Fibroblast of skin of right biceps (primary cell): ENCODE results near the gene GABRB1.

Experiments used
- DNase-seq: peaks from one replicate; pipeline ENCODE4 v3.0.0-alpha.2; 2013

GABRB1 gene

GRCh38 chr4:47406408-47406807 is 375.0 kb downstream of the GABRB1 start:
- no peak for DNase-seq

GRCh38 chr4:47410271-47410670 is 378.9 kb downstream of the GABRB1 start:
- DNase-seq = no peak

GRCh38 chr4:47413521-47413920 is 382.2 kb downstream of the GABRB1 start:
- DNase-seq = no peak

GRCh38 chr4:47415719-47416118 is 384.4 kb downstream of the GABRB1 start:
- DNase-seq = no peak

- DNase-seq = no peak
Measured at GRCh38 chr4:47418147-47418546, 386.8 kb downstream of the GABRB1 start.

DNA sequence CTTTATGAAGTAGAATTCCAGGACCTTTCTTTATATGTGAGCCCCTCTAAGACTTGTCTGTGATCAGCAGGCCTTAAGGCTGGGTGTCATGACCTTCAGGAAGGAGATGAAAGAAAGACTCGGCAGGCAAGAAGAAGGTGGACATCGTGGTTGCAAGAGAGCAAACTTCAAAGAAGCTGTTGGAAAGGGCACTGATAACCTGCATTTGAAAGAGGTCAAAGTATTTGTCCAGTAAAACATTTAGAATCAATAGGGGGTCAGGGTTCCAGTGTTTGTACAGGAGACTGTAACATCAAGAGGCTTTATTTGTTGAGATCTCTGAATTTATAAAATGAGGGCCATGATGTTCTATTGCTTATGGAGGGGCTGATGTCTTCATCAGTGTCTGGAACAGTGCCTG is 387.9 kb downstream of the GABRB1 start:
- DNase-seq = no peak

DNA sequence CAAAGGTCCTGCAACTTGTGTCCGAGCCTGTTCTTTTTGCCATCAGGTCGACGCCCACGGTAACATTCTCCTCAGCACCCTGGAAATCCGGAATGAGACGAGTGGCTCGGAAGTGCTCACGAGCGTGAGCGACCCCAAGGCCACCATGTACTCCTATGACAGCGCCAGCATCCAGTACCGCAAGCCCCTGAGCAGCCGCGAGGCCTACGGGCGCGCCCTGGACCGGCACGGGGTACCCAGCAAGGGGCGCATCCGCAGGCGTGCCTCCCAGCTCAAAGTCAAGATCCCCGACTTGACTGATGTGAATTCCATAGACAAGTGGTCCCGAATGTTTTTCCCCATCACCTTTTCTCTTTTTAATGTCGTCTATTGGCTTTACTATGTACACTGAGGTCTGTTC is 394.3 kb downstream of the GABRB1 start:
- DNase-seq = no peak

DNA sequence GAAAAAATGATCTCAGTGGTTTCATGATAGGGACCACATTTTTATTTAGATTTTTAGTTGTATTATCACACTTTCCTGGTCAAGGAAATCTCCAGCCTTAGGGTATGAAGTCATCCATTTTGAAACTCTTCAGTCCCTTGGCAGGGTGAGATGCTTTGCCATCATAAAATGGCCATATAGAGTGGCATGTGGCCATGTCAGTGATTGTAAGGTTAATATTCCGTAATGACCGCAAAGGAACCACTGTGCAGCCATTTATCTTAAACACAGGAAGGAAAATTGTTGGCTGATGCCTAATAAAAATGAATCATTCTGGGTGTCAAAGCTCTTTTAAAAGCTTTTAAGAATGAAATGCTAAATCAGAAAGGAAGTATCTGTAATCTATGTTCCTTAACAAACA is 396.6 kb downstream of the GABRB1 start:
- DNase-seq = no peak

- DNase-seq = no peak
Measured at GRCh38 chr4:47432749-47433148, 401.4 kb downstream of the GABRB1 start.

DNA sequence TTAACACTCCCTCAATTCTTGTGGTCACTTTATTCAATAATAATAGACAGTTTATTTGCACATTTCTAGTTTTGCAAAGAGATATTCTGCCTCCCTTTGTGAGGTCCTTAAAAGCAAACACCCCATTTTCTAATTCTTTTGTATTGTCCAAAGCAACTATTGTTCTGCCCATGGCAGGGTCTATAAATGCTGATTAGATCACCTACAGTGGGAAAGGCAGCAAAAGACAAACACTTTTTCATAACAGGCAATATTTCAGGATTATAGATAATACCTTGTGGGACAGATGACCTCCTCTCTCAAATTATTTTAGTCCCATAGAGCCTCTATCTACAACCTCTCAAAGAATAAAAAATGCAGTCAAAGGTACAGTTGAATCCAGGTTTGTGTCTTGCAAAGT is 403.6 kb downstream of the GABRB1 start:
- DNase-seq = no peak

DNA sequence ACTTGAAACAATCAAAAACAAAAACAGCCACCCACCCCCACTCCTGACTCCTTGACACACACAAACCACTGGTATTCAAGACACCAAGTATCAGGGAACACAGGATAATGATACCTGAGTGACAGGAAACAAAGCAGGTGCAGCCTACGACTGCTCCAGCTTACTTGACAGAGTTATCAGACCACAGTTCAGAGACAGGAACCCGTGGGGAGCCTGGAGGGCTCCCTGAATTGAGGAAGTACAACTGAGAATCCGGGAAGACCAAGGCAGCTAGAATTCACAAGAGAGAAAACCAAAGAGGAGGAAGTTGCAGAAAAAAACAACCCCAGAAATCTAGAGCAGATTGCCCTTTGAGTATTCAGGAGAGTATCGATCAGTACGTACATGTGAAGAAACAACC is 411.6 kb downstream of the GABRB1 start:
- no peak for DNase-seq

DNA sequence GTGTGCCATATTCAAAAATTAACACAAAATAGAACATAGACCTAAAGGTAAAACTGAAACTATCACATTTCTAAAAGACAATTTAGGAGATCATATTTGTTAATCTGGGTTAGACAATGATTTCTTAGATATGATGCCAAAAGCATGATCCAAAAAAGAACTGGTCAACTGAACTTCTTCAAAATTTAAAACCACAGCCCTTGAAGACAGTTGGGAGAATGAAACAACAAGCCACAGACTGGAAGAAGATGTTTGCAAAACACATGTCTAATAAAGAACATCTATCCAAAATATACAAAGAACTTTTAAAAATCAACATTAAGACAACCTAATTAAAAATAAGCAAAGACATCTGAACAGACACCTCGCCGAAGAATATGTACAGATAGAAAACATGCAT is 412.7 kb downstream of the GABRB1 start:
- DNase-seq = no peak

GRCh38 chr4:47451657-47452056 is 420.3 kb downstream of the GABRB1 start:
- peak; percentile 66 for DNase-seq

DNA sequence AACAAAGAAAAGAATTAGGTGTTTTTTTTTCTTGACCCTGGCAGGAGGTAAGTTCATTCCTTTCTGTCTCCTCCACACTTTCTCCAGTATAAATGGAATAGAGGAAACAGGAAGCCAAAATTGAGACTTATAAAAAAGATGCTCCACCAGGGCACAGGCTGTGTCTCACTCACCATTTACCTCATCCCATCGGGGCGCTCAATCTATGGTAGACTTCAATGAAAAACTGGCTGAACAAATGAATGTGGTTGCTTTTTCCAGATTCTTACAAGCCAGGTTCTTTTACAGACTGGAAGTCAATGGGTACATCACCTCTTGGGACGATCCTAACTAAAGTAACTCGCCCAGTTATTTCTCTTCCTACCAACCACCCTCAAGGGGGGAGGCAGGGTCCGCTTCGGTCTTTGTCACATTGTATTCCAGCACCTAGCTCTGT is 431.4 kb downstream of the GABRB1 start:
- no peak for DNase-seq

GRCh38 chr4:47463235-47463956 is 432.0 kb downstream of the GABRB1 start, which contains the start of gene COMMD8:
TSS of gene COMMD8 (minus strand) at chr4:47463702. CDS start at chr4:47463651, 51 bp downstream.
- peak; percentile 95 for DNase-seq

DNA sequence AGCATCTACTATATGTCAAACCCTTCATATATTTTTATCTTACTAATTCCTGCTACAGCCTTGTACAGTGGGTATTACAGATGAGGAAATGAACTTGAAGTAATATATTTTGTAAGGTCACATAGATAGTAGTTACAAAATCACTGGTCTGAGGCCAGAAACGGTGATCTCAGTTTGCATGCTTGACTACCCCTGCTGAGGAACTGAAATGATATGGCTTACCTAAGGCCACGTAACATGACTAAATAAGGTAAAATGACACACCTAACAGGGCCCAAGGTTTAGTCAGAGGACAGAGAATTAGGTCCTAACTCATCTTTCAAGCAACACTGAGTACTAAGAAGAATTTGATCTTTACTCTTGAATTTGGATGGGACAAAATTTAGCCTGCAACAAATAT is 433.6 kb downstream of the GABRB1 start:
- no peak for DNase-seq

GRCh38 chr4:47466056-47466785 is 434.9 kb downstream of the GABRB1 start:
- no peak for DNase-seq

DNA sequence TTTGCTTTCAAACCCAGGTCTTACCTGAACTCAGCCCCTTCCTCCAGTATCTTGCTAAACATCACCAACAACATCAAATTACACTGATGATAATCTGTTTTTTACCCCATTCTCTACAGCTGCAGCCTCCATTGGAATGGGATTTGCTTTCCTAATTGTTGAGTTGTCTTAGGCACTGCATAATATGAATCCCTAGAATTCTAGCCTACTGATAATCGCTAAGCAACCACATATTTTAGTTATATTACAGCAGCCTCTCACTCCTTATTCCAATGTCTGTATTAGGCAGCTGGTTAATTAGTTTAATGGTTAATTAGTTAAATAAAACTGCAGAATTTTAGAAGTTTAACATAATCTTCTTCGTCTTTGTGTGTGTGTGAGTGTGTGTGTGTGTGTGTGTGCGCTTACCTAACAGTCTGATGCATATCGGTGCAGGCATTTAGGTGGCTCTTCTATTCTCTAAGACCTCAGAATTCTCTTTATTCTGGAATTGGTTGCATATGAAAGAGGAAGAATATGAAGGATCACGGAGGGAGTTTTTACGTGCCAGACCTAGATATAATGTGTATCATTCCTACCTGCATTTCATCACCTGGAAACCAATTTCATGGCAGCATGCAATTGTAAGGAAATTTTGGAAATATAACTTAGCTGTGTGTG is 437.5 kb downstream of the GABRB1 start:
- DNase-seq = peak; percentile 38

DNA sequence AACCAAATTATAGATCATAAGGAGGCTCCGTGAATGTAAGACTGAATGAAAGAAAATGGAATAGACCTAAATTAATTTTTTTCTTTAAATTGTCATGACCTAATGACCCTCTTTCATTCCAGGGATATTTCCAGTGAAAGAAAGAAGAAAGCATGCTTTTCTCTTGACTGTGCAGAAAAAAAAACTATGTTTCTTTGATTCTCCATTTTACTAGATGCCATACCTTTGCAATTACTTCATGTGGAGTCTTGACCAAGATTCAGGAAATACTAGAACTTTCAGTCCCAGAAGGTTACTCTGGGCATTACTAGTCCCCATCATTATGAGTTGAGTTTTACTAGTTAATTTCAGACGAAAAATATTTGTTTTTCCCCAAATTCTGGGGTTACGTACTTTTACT is 438.6 kb downstream of the GABRB1 start:
- DNase-seq = peak; percentile 67

DNA sequence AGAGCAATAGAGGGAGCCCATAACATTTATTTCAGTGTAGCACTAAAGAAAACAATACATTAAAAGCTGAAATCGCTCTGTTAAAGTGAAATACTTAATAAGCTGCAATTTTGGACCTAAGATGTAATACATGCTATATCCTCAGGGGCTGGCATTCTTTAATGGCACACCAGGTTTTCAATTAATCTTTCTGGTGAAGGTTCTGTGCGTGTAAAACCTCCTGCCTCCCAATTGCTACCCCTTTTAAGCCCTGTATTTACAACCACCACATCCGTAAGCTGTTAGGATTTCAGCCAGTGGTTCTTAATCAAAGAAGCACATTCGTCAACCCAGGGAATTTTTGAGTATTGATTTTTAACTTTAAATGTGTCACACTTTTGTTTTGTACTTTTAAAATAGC is 439.7 kb downstream of the GABRB1 start:
- no peak for DNase-seq

- no peak for DNase-seq
Measured at GRCh38 chr4:47471591-47471990, 440.2 kb downstream of the GABRB1 start.

GRCh38 chr4:47473141-47473750 is 441.9 kb downstream of the GABRB1 start:
- DNase-seq = no peak

DNA sequence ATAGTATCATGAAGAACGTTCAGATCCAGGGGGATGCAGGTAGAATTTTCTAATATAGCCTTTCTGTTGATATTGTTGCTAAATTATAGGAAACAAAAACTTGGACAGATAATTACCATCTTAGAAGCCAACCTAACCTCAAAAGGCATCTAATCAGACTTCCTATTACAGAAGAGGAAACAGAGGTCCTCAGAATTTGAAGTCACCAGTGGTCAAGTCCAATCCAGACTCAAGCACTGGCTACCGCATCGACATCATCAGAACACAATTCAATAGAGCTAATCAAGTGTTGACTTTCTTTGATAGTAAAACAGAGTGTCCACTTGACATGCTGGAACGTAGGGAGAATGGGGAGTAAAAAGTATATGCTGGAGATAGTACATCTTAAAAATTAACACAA is 443.4 kb downstream of the GABRB1 start:
- DNase-seq = no peak

GRCh38 chr4:47475411-47475810 is 444.0 kb downstream of the GABRB1 start:
- DNase-seq = no peak
